RWPE2 (cell line): ENCODE data around the gene PRRT3.

ENCODE experiments used
- ATAC-seq: fragments of 200-7000 bp; cut with Tn5 transposase; 3 replicates; pipeline ENCODE4 v1.9.1; 2021; ENCODE audit warnings: low read depth
- DNase-seq: peaks from one replicate; pipeline ENCODE4 v3.0.0-alpha.2; 2020; ENCODE audit warnings: low spot score
- H3K27ac ChIP-seq: fragments of 450-650 bp; 2 replicates; pipeline ENCODE4 v1.5.1; 2017; ENCODE audit warnings: mild to moderate bottlenecking; ENCODE audit not compliant: poor library complexity, severe bottlenecking
- H3K27me3 ChIP-seq: fragments of 250-450 bp; sonication (Bioruptor Pico); 2 replicates; pipeline ENCODE4 v1.5.1; 2021; ENCODE audit warnings: mild to moderate bottlenecking, moderate library complexity; ENCODE audit not compliant: insufficient read depth, poor library complexity, severe bottlenecking
- H3K36me3 ChIP-seq: fragments of 250-450 bp; sonication (Bioruptor Pico); 2 replicates; pipeline ENCODE4 v1.5.1; 2020; ENCODE audit warnings: low read depth, mild to moderate bottlenecking, moderate library complexity
- H3K4me1 ChIP-seq: fragments of 250-450 bp; sonication (Bioruptor Pico); 2 replicates; pipeline ENCODE4 v1.5.1; 2021; ENCODE audit warnings: mild to moderate bottlenecking, moderate library complexity; ENCODE audit not compliant: insufficient read depth, poor library complexity, severe bottlenecking
- H3K4me3 ChIP-seq: fragments of 250-450 bp; sonication (Bioruptor Pico); 2 replicates; pipeline ENCODE4 v1.5.1; 2021; ENCODE audit warnings: mild to moderate bottlenecking, moderate library complexity; ENCODE audit not compliant: severe bottlenecking
- H3K9me3 ChIP-seq: fragments of 250-450 bp; sonication (Bioruptor Pico); 2 replicates; pipeline ENCODE4 v1.5.1; 2021; ENCODE audit warnings: mild to moderate bottlenecking, moderate library complexity; ENCODE audit not compliant: severe bottlenecking
- TF ChIP-seq, protein P1 (sequence below): fragments of 450-650 bp; IDR thresholded peaks from one replicate; pipeline ENCODE4 v1.5.1; 2017; ENCODE audit warnings: mild to moderate bottlenecking, moderate library complexity; ENCODE audit not compliant: poor library complexity, severe bottlenecking

Gene PRRT3

DNA sequence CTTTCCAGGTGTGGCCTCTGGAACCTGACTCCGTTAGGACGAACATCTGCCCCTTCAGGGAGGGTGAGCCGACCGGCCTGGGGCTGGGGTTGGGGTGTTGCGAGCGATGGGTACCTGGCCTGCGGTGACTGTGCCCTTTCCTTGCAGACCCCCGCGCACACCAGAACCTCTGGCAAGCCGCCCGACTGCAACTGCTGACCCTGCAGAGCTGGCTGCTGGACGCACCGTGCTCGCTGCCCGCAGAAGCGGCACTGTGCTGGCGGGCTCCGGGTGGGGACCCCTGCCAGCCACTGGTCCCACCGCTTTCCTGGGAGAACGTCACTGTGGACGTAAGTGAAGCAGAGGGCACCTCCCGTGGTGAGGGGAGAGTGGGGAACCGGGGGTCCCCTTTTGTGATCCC is 24.1 kb downstream of the PRRT3 start:
- H3K27ac ChIP-seq, result no peak overlapping the region
- no peaks in the 10 kb centered on the region for H3K27me3 ChIP-seq
- H3K4me1 ChIP-seq, result peaks cover 4% of the 10 kb centered on the region
- no peak overlapping the region for H3K4me3 ChIP-seq
- no peak for ATAC-seq
- DNase-seq, result no peak
- no peaks in the 10 kb centered on the region for H3K9me3 ChIP-seq
- TF ChIP-seq, protein P1, sequence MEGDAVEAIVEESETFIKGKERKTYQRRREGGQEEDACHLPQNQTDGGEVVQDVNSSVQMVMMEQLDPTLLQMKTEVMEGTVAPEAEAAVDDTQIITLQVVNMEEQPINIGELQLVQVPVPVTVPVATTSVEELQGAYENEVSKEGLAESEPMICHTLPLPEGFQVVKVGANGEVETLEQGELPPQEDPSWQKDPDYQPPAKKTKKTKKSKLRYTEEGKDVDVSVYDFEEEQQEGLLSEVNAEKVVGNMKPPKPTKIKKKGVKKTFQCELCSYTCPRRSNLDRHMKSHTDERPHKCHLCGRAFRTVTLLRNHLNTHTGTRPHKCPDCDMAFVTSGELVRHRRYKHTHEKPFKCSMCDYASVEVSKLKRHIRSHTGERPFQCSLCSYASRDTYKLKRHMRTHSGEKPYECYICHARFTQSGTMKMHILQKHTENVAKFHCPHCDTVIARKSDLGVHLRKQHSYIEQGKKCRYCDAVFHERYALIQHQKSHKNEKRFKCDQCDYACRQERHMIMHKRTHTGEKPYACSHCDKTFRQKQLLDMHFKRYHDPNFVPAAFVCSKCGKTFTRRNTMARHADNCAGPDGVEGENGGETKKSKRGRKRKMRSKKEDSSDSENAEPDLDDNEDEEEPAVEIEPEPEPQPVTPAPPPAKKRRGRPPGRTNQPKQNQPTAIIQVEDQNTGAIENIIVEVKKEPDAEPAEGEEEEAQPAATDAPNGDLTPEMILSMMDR, result no peak
- no peaks in the 10 kb centered on the region for H3K36me3 ChIP-seq

DNA sequence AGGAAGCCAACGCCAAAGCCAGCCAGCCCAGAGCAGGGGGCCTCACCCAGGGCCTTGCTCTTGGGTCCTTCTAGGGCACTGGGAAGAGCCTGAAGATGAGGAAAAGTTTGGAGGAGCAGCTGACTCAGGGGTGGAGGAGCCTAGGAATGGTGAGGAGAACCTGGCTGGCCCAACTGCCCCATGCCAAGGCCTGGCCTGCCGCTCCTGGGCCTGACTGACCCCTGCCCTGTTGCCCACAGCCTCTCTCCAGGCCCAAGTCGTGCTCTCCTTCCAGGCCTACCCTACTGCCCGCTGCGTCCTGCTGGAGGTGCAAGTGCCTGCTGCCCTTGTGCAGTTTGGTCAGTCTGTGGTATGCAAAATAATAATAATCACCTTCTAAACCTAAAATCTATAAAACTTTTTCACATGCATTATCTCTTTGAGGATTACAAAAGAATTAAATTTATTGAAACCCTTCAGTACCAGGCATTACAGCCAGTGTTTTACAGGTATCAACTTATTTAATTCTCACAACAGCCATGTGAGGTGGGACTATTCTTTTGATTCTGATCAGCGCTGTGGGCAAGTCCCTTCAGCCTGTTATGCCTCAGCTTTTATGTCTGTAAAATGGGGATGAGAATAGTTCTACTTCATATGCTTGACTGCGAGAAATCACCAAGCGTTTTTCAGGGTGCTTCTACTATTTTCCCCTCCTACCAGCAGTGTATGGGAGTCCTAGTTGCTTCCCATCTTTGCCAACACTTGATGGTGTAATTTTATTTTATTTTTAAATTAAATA is 33.8 kb downstream of the PRRT3 start:
- no peak overlapping the region for H3K4me3 ChIP-seq
- DNase-seq (no peak), ATAC-seq (no peak)
- H3K9me3 ChIP-seq, result no peaks in the 10 kb centered on the region
- H3K4me1 ChIP-seq, result peaks cover 6% of the 10 kb centered on the region
- H3K36me3 ChIP-seq, result peaks cover 9% of the 10 kb centered on the region; the same call in 1 of the 2 replicates
- TF ChIP-seq, protein P1, result no peak
- H3K27me3 ChIP-seq, result no peaks in the 10 kb centered on the region
- no peak overlapping the region for H3K27ac ChIP-seq

DNA sequence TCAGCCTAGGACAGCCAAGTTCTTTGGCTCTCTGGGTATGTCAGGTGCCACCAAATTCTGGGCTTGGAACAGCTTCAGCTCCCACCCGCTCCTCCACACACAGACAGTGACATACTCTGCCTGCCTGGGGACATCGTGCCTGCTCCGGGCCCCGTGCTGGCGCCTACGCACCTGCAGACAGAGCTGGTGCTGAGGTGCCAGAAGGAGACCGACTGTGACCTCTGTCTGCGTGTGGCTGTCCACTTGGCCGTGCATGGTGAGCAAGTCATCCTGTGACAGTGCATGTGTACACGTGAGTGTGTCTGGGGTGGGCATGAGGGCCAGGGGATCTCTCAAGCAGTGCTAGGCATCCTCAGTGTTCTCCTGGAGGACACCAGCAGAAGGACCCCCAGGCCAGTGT is 34.4 kb downstream of the PRRT3 start:
- TF ChIP-seq, protein P1, result no peak
- no peak for DNase-seq
- Histone ChIP-seq H3K4me1 (peaks cover 6% of the 10 kb centered on the region), H3K27ac (peak overlapping the region; percentile 64), H3K9me3 (no peaks in the 10 kb centered on the region), H3K36me3 (peaks cover 9% of the 10 kb centered on the region; the same call in 1 of the 2 replicates), H3K27me3 (no peaks in the 10 kb centered on the region), H3K4me3 (peak overlapping the region; percentile 36)
- no peak for ATAC-seq

DNA sequence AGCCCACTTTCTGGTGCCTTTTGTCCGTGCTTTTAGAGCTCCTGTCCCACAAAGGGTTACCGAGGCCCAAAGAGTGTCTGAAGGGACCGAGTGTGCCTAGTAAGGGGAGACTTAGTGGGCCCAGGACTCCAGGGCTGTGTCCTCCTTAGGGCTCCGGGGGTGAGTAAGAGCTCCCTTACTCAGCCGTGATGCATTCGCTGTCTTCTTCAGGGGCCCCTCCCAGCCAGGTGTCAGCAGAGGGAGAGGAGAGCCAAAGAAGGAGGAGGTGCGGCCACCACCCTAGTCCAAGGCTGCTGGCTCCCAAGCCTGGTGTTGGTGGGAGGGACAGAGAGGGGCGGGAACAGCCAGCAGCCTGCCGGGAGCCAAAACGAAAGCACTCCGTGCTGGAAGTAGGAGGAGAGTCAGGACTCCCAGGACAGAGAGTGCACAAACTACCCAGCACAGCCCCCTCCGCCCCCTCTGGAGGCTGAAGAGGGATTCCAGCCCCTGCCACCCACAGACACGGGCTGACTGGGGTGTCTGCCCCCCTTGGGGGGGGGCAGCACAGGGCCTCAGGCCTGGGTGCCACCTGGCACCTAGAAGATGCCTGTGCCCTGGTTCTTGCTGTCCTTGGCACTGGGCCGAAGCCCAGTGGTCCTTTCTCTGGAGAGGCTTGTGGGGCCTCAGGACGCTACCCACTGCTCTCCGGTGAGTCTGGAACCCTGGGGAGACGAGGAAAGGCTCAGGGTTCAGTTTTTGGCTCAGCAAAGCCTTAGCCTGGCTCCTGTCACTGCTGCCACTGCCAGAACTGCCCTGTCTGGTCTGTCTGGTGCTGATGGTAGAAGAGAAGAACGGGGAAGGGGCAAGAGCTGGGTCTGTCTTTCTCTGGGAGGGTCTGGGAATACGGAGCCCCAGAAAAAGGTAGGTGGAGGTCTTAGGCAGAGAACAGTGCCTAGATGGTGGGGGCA is 35.2 kb downstream of the PRRT3 start, which contains the start of gene IL17RC:
Gene IL17RC (plus strand): TSS at position 365 of the 947 bp plus-strand sequence. CDS start 218 bp downstream, at position 583.
- no peaks in the 10 kb centered on the region for H3K9me3 ChIP-seq
- peaks cover 9% of the 10 kb centered on the region; the same call in 1 of the 2 replicates for H3K36me3 ChIP-seq
- H3K4me1 ChIP-seq, result peaks cover 10% of the 10 kb centered on the region
- H3K27ac ChIP-seq, result peak within 1 kb of the TSS; percentile 64
- DNase-seq (peak; percentile 97), ATAC-seq (peak; percentile 95)
- TF ChIP-seq, protein P1, result no peak
- peak within 1 kb of the TSS; percentile 36 for H3K4me3 ChIP-seq
- H3K27me3 ChIP-seq, result no peaks in the 10 kb centered on the region
